H9 (cell line): ENCODE results near the gene DTNBP1. TPM values are rescaled to one million over a fixed set of nuclear protein-coding genes. Genes with fewer than 3 reads are reported as not detected.

ENCODE experiments used
- DNase-seq: peaks from one replicate; pipeline ENCODE4 v3.0.0-alpha.2; 2017
- H2AFZ ChIP-seq: one replicate; pipeline ENCODE4 v1.6.1; 2013; ENCODE audit warnings: mild to moderate bottlenecking, low read length, control low read depth, moderate library complexity
- H2AK5ac ChIP-seq: 2 replicates; pipeline ENCODE4 v1.6.1; 2013; ENCODE audit warnings: low read length, control low read depth, mixed read lengths; ENCODE audit not compliant: insufficient read length
- H2BK120ac ChIP-seq: one replicate; pipeline ENCODE4 v1.6.1; 2013; ENCODE audit warnings: low read depth, mild to moderate bottlenecking, low read length, control low read depth, inconsistent platforms; ENCODE audit not compliant: poor library complexity, severe bottlenecking
- H2BK12ac ChIP-seq: 2 replicates; pipeline ENCODE4 v1.6.1; 2013; ENCODE audit warnings: low read length, control low read depth, mixed read lengths, low read depth; ENCODE audit not compliant: insufficient read length
- H2BK15ac ChIP-seq: 2 replicates; pipeline ENCODE4 v1.6.1; 2013; ENCODE audit warnings: low read depth, low read length, control low read depth
- H2BK20ac ChIP-seq: one replicate; pipeline ENCODE4 v1.6.1; 2013; ENCODE audit warnings: low read depth, mild to moderate bottlenecking, low read length, control low read depth, inconsistent platforms; ENCODE audit not compliant: poor library complexity, severe bottlenecking
- H2BK5ac ChIP-seq: 2 replicates; pipeline ENCODE4 v1.6.1; 2013; ENCODE audit warnings: low read length, control low read depth, mixed read lengths; ENCODE audit not compliant: insufficient read length
- H3K14ac ChIP-seq: 2 replicates; pipeline ENCODE4 v1.6.1; 2013; ENCODE audit warnings: low read length, control low read depth; ENCODE audit not compliant: insufficient read depth
- H3K18ac ChIP-seq: 2 replicates; pipeline ENCODE4 v1.6.1; 2013; ENCODE audit warnings: low read depth, mild to moderate bottlenecking, mixed read lengths, low read length, control low read depth; ENCODE audit not compliant: insufficient read length
- H3K23ac ChIP-seq: 2 replicates; pipeline ENCODE4 v1.6.1; 2013; ENCODE audit warnings: low read length, control low read depth, mixed read lengths, low read depth; ENCODE audit not compliant: insufficient read length
- H3K23me2 ChIP-seq: 2 replicates; pipeline ENCODE4 v1.6.1; 2013; ENCODE audit warnings: low read depth, mild to moderate bottlenecking, mixed read lengths, low read length, control low read depth; ENCODE audit not compliant: insufficient read length, poor library complexity, severe bottlenecking
- H3K27ac ChIP-seq: 2 replicates; pipeline ENCODE4 v1.5.1; 2013; ENCODE audit warnings: low read length, control low read depth, mixed read lengths, low read depth; ENCODE audit not compliant: insufficient read length
- H3K27me3 ChIP-seq: 2 replicates; pipeline ENCODE4 v1.6.1; 2013; ENCODE audit warnings: low read length, control low read depth, inconsistent platforms; ENCODE audit not compliant: insufficient read depth
- H3K4ac ChIP-seq: 2 replicates; pipeline ENCODE4 v1.6.1; 2013; ENCODE audit warnings: low read depth, mild to moderate bottlenecking, control low read depth, inconsistent platforms, low read length, moderate library complexity
- H3K4me1 ChIP-seq: 2 replicates; pipeline ENCODE4 v1.6.1; 2013; ENCODE audit warnings: low read length, control low read depth, inconsistent platforms; ENCODE audit not compliant: insufficient read depth
- H3K4me2 ChIP-seq: 2 replicates; pipeline ENCODE4 v1.6.1; 2013; ENCODE audit warnings: low read length, control low read depth, mixed read lengths; ENCODE audit not compliant: insufficient read length, insufficient read depth
- H3K56ac ChIP-seq: 2 replicates; pipeline ENCODE4 v1.6.1; 2013; ENCODE audit warnings: low read depth, mild to moderate bottlenecking, mixed read lengths, low read length, control low read depth; ENCODE audit not compliant: insufficient read length
- H3K79me1 ChIP-seq: 2 replicates; pipeline ENCODE4 v1.6.1; 2013; ENCODE audit warnings: low read depth, mild to moderate bottlenecking, moderate library complexity, low read length, control low read depth, inconsistent platforms; ENCODE audit not compliant: insufficient read depth, poor library complexity, severe bottlenecking
- H3K79me2 ChIP-seq: 2 replicates; pipeline ENCODE4 v1.6.1; 2013; ENCODE audit warnings: low read length, control low read depth, inconsistent platforms; ENCODE audit not compliant: insufficient read depth
- H3K9ac ChIP-seq: 2 replicates; pipeline ENCODE4 v1.6.1; 2013; ENCODE audit warnings: low read length, control low read depth, mixed read lengths; ENCODE audit not compliant: insufficient read length; ENCODE audit errors: extremely low read depth
- H3K9me3 ChIP-seq: one replicate; pipeline ENCODE4 v1.6.1; 2013; ENCODE audit warnings: low read depth, low read length, inconsistent platforms; ENCODE audit not compliant: control insufficient read depth
- H3T11ph ChIP-seq: one replicate; pipeline ENCODE4 v1.6.1; 2013; ENCODE audit warnings: mild to moderate bottlenecking, low read length, control low read depth, inconsistent platforms
- H4K20me1 ChIP-seq: one replicate; pipeline ENCODE4 v1.6.1; 2013; ENCODE audit not compliant: control insufficient read depth, insufficient read length, insufficient read depth
- H4K5ac ChIP-seq: 2 replicates; pipeline ENCODE4 v1.6.1; 2013; ENCODE audit warnings: low read depth, mild to moderate bottlenecking, mixed read lengths, low read length, control low read depth; ENCODE audit not compliant: insufficient read length
- H4K8ac ChIP-seq: replicated peaks from 2 replicates; pipeline ENCODE4 v1.6.1; 2013; ENCODE audit warnings: low read length, control low read depth, mixed read lengths, low read depth; ENCODE audit not compliant: insufficient read length
- H4K91ac ChIP-seq: 2 replicates; pipeline ENCODE4 v1.6.1; 2013; ENCODE audit warnings: low read depth, mild to moderate bottlenecking, moderate library complexity, mixed read lengths, low read length, control low read depth; ENCODE audit not compliant: insufficient read length
- H3K27ac Mint-ChIP-seq, 3 experiments: 2 replicates in 2 of 3; 3 replicates in 1 of 3; pipeline ENCODE4 v1.8.0; 2020 to 2021; ENCODE audit warnings: mixed read lengths in 3 of 3, mild to moderate bottlenecking in 1 of 3, moderate library complexity in 1 of 3
- H3K27me3 Mint-ChIP-seq: 2 replicates; pipeline ENCODE4 v1.8.0; 2021; ENCODE audit warnings: low read depth, mild to moderate bottlenecking, moderate library complexity, mixed read lengths
- H3K36me3 Mint-ChIP-seq, 3 experiments: 2 replicates in 2 of 3; 3 replicates in 1 of 3; pipeline ENCODE4 v1.8.0; 2020 to 2021; ENCODE audit warnings: low read depth in 3 of 3, mixed read lengths in 3 of 3; ENCODE audit not compliant: insufficient read depth in 1 of 3
- H3K4me1 Mint-ChIP-seq, 2 experiments: 2 replicates each; pipeline ENCODE4 v1.8.0; 2020; ENCODE audit warnings: mixed read lengths in 2 of 2
- H3K4me3 Mint-ChIP-seq, 2 experiments: 2 replicates in 1 of 2; 3 replicates in 1 of 2; pipeline ENCODE4 v1.8.0; 2020 to 2021; ENCODE audit warnings: mild to moderate bottlenecking in 2 of 2, mixed read lengths in 2 of 2, moderate library complexity in 1 of 2
- H3K9me3 Mint-ChIP-seq, 2 experiments: 2 replicates in 1 of 2; 3 replicates in 1 of 2; pipeline ENCODE4 v1.8.0; 2020; ENCODE audit warnings: mild to moderate bottlenecking in 2 of 2, mixed read lengths in 2 of 2, moderate library complexity in 1 of 2
- CTCF ChIP-seq: fragments of 200-600 bp; sonication (generic); conservative IDR thresholded peaks from 3 replicates; pipeline ENCODE4 v1.8.0; 2021; ENCODE audit warnings: antibody characterized with exemption, mild to moderate bottlenecking
- WGBS: extraction: QIAGEN DNeasy Blood & Tissue Kit; methylation state at CpG from one replicate; pipeline ENCODE4 v1.1.7; 2013; ENCODE audit warnings: missing lambda C conversion rate, low lambda C conversion rate, mixed read lengths; ENCODE audit not compliant: insufficient read length; ENCODE audit errors: extremely low coverage; 5-methylcytosine and 5-hydroxymethylcytosine counted together
- total RNA-seq: library from RNA; stranded (reverse); gene quantifications from 2 replicates; pipeline ENCODE4 v1.2.1, GENCODE V29; 2021

The DTNBP1 gene
- total RNA-seq, 1 experiment from 2014 or later = 12.9 TPM

- Histone ChIP-seq H3K56ac (no peak overlapping the region), H2BK5ac (no peak overlapping the region), H2BK12ac (no peak overlapping the region), H2BK20ac (no peak overlapping the region), H4K5ac (no peak overlapping the region), H3K18ac (no peak overlapping the region), H3K27me3 (no peaks in the 10 kb centered on the region), H3K23ac (no peak overlapping the region), H2BK120ac (no peak overlapping the region), H3K79me2 (no peaks in the 10 kb centered on the region), H2AK5ac (no peak overlapping the region), H3K23me2 (no peaks in the 10 kb centered on the region), H3K4me1 (no peaks in the 10 kb centered on the region), H3K27ac (no peak overlapping the region), H2AFZ (no peak overlapping the region), H3K9ac (no peak overlapping the region), H4K91ac (no peak overlapping the region), H3K4me2 (no peak overlapping the region), H3K14ac (no peak overlapping the region), H4K20me1 (no peaks in the 10 kb centered on the region), H3K4ac (no peak overlapping the region), H4K8ac (no peak overlapping the region), H3T11ph (no peak overlapping the region), H2BK15ac (no peak overlapping the region), H3K79me1 (no peaks in the 10 kb centered on the region), H3K9me3 (no peaks in the 10 kb centered on the region)
- Mint-ChIP-seq H3K4me3 (no peak overlapping the region), H3K27ac (no peak overlapping the region), H3K9me3 (peaks cover 3 to 9% of the 10 kb centered on the region in 2 experiments; a peak in 4 of 5 replicates), H3K36me3 (peaks cover 7 to 14% (median 13%) of the 10 kb centered on the region in 3 experiments), H3K4me1 (0 out of 4 replicates have a peak, but pooled peaks cover 0 to 2% of the 10 kb centered on the region in 2 experiments), H3K27me3 (no peaks in the 10 kb centered on the region)
- TF ChIP-seq CTCF = no peak
- no peak for DNase-seq
- WGBS = no CpG with 5 or more reads among the region's 4 CpGs
These were observed 126.5 kb downstream of the DTNBP1 start for GRCh38 chr6:15536198-15536955.
